IMR-90 (cell line): ENCODE data around the gene ERVFRD-1. TPM values are rescaled to one million over a fixed set of nuclear protein-coding genes. Genes with fewer than 3 reads are reported as not detected.

Source experiments
- microRNA-seq, 2 experiments: library from miRNA; stranded (forward) in 1 of 2; unstranded in 1 of 2; fragments of 10-50 nt in 1 of 2; fragments of <30 nt in 1 of 2; gene quantifications in 1 of 2; microRNA quantifications in 1 of 2; one replicate each; pipeline versions ENCODE3 to v1.1.0; 2013 to 2020; ENCODE audit not compliant: insufficient read depth in 1 of 2, insufficient read length in 1 of 2, unreplicated experiment in 1 of 2
- polyA plus RNA-seq, 3 experiments: library from polyadenylated mRNA; depleted of rRNA; stranded (reverse); fragments of >200 nt; gene quantifications; 2 replicates each; pipeline ENCODE4 v1.2.3, GENCODE V29; 2012; ENCODE audit warnings: low replicate concordance in 1 of 3
- small RNA-seq, 5 experiments: library from RNA; depleted of rRNA; stranded (forward); fragments of <200 nt; gene quantifications; one replicate each; pipeline ENCODE3, GENCODE V24; 2012
- total RNA-seq: library from RNA; depleted of rRNA; stranded (reverse); fragments of >200 nt; gene quantifications from 2 replicates; pipeline ENCODE4 v1.2.3, GENCODE V29; 2012; rRNA removed

ERVFRD-1 gene
- total and polyA plus RNA-seq, 2 of the 4 experiments (the other 2 are of a cell fraction) = not detected

Small RNA genes lying within 50 kb of the gene (microRNA-seq; reads per million reads assigned to microRNA genes)
- not detected for gene AL136139.1 (ENCODE audit: insufficient read depth, insufficient read length)

Small RNA genes lying within 50 kb of the gene (small RNA-seq; reads per million reads assigned to genes)
- gene AL136139.1 = 0 reads per million in 5 experiments

Other genes with a start within 250 kb of the ERVFRD-1 start
- gene GCM2, start 229.7 kb downstream of the ERVFRD-1 start, total RNA-seq = not detected in 2 replicates
- gene GCM2, start 229.7 kb downstream of the ERVFRD-1 start, polyA plus RNA-seq (2012; rRNA removed) = not detected in 2 replicates
- not detected in 2 replicates for gene SYCP2L, start 224.7 kb downstream of the ERVFRD-1 start, total RNA-seq
- gene SYCP2L, start 224.7 kb downstream of the ERVFRD-1 start, polyA plus RNA-seq (2012; rRNA removed) = 0.05 TPM in 1 of 2 replicates, not detected in the other
- 7.9 and 10.6 TPM in 2 replicates for gene ELOVL2, start 67.4 kb downstream of the ERVFRD-1 start, total RNA-seq
- 5.2 and 6.3 TPM in 2 replicates for gene ELOVL2, start 67.4 kb downstream of the ERVFRD-1 start, polyA plus RNA-seq (2012; rRNA removed)
- gene SMIM13, start 17.9 kb downstream of the ERVFRD-1 start, total RNA-seq = 10.0 and 17.2 TPM in 2 replicates
- gene SMIM13, start 17.9 kb downstream of the ERVFRD-1 start, polyA plus RNA-seq (2012; rRNA removed) = 3.8 and 5.4 TPM in 2 replicates
- 16.5 and 16.7 TPM in 2 replicates for gene NEDD9, start 120.9 kb upstream of the ERVFRD-1 start, total RNA-seq
- gene NEDD9, start 120.9 kb upstream of the ERVFRD-1 start, polyA plus RNA-seq (2012; rRNA removed) = 7.6 and 8.2 TPM in 2 replicates